Neural cell (in vitro differentiated cells): ENCODE data around the gene SLC22A5. TPM values are rescaled to one million over a fixed set of nuclear protein-coding genes. Genes with fewer than 3 reads are reported as not detected.

ENCODE experiments used
- H2AFZ ChIP-seq: fragments of 200-600, 300-800 bp; sonication (generic), shearing (Covaris generic); 2 replicates; pipeline ENCODE4 v1.6.0; 2014; ENCODE audit warnings: low read depth, mild to moderate bottlenecking, antibody characterized with exemption, low read length, moderate library complexity
- H3F3A ChIP-seq: fragments of 200-600 bp; shearing (Covaris generic); 2 replicates; pipeline ENCODE4 v1.6.1; 2016; ENCODE audit warnings: mild to moderate bottlenecking, moderate library complexity, mixed read lengths, antibody characterized with exemption, low read length; ENCODE audit not compliant: insufficient read depth, poor library complexity, severe bottlenecking
- H3K27ac ChIP-seq: fragments of 200-600, 300-800 bp; sonication (generic), shearing (Covaris generic); 2 replicates; pipeline ENCODE4 v1.5.1; 2014; ENCODE audit warnings: mild to moderate bottlenecking, low read length, moderate library complexity
- H3K27me3 ChIP-seq: fragments of 300-800, 200-600 bp; sonication (generic), shearing (Covaris generic); 2 replicates; pipeline ENCODE4 v1.6.0; 2014; ENCODE audit warnings: mild to moderate bottlenecking, low read depth, low read length, moderate library complexity; ENCODE audit not compliant: insufficient read depth
- H3K36me3 ChIP-seq: fragments of 300-800, 200-600 bp; sonication (generic), shearing (Covaris generic); 2 replicates; pipeline ENCODE4 v1.5.1; 2014; ENCODE audit warnings: mild to moderate bottlenecking, antibody characterized with exemption, low read length, moderate library complexity; ENCODE audit not compliant: insufficient read depth
- H3K4me2 ChIP-seq: fragments of 300-800, 200-600 bp; sonication (generic), shearing (Covaris generic); 2 replicates; pipeline ENCODE4 v1.6.0; 2014; ENCODE audit warnings: mild to moderate bottlenecking, low read length
- H3K4me3 ChIP-seq: fragments of 300-800, 200-600 bp; sonication (generic), shearing (Covaris generic); 2 replicates; pipeline ENCODE4 v1.5.1; 2014; ENCODE audit warnings: mild to moderate bottlenecking, low read length, moderate library complexity
- H3K79me2 ChIP-seq: fragments of 200-600 bp; shearing (Covaris generic); replicated peaks from 2 replicates; pipeline ENCODE4 v1.6.0; 2014; ENCODE audit warnings: mild to moderate bottlenecking, low read length, moderate library complexity; ENCODE audit not compliant: insufficient read depth
- H3K9ac ChIP-seq: fragments of 300-800, 200-600 bp; sonication (generic), shearing (Covaris generic); 2 replicates; pipeline ENCODE4 v1.6.1; 2016; ENCODE audit warnings: mild to moderate bottlenecking, low read length, mixed read lengths
- H3K9me2 ChIP-seq: fragments of 200-600 bp; shearing (Covaris generic); 2 replicates; pipeline ENCODE4 v1.6.1; 2016; ENCODE audit warnings: mild to moderate bottlenecking, low read length, mixed read lengths; ENCODE audit not compliant: insufficient read depth
- H3K9me3 ChIP-seq: fragments of 200-600, 300-800 bp; sonication (generic), shearing (Covaris generic); 2 replicates; pipeline ENCODE4 v1.6.1; 2016; ENCODE audit warnings: mild to moderate bottlenecking, mixed run types, low read length, moderate library complexity, mixed read lengths
- H4K20me1 ChIP-seq: fragments of 200-600 bp; shearing (Covaris generic); 2 replicates; pipeline ENCODE4 v1.6.1; 2016; ENCODE audit warnings: mild to moderate bottlenecking, mixed run types; ENCODE audit not compliant: insufficient read depth
- EP300 ChIP-seq: fragments of 450-650 bp; conservative IDR thresholded peaks from 2 replicates; pipeline ENCODE4 v1.6.1; 2014; ENCODE audit warnings: antibody characterized with exemption, mild to moderate bottlenecking, moderate library complexity; ENCODE audit not compliant: poor library complexity, severe bottlenecking
- EZH2 ChIP-seq: fragments of 200-600, 300-800 bp; shearing (Covaris generic), sonication (generic); IDR thresholded peaks from 2 replicates; pipeline ENCODE4 v1.6.1; 2014; ENCODE audit warnings: antibody characterized with exemption, low read length, borderline replicate concordance, mild to moderate bottlenecking; ENCODE audit not compliant: insufficient read depth, poor library complexity, severe bottlenecking
- MXI1 ChIP-seq: fragments of 450-650 bp; conservative IDR thresholded peaks from 2 replicates; pipeline ENCODE4 v1.6.1; 2014; ENCODE audit warnings: antibody characterized with exemption, mild to moderate bottlenecking; ENCODE audit not compliant: poor library complexity, severe bottlenecking
- POLR2AphosphoS5 ChIP-seq: IDR thresholded peaks from 2 replicates; pipeline ENCODE4 v1.6.1; 2012
- RAD21 ChIP-seq: fragments of 450-650 bp; conservative IDR thresholded peaks from 2 replicates; pipeline ENCODE4 v1.6.1; 2014; ENCODE audit warnings: antibody characterized with exemption, mild to moderate bottlenecking, moderate library complexity
- SMC3 ChIP-seq: fragments of 450-650 bp; conservative IDR thresholded peaks from 2 replicates; pipeline ENCODE4 v1.6.1; 2014; ENCODE audit warnings: antibody characterized with exemption, mild to moderate bottlenecking, moderate library complexity; ENCODE audit not compliant: poor library complexity
- TAF1 ChIP-seq: IDR thresholded peaks from 2 replicates; pipeline ENCODE4 v1.6.1; 2012; ENCODE audit warnings: low read depth
- polyA plus RNA-seq: library from polyadenylated mRNA; depleted of rRNA; stranded (reverse); fragments of >200 nt; gene quantifications from 2 replicates; pipeline ENCODE4 v1.2.3, GENCODE V29; 2014
- TF ChIP-seq, protein P1 (sequence below): IDR thresholded peaks from 2 replicates; pipeline ENCODE4 v1.6.1; 2012; ENCODE audit warnings: borderline replicate concordance
- TF ChIP-seq, protein P2 (sequence below): fragments of 450-650 bp; IDR thresholded peaks from 2 replicates; pipeline ENCODE4 v1.5.1; 2014; ENCODE audit warnings: antibody characterized with exemption, mild to moderate bottlenecking, moderate library complexity; ENCODE audit not compliant: poor library complexity, severe bottlenecking

SLC22A5 gene
- polyA plus RNA-seq, 1 donor from 2014 or later: 5.5 TPM

DNA sequence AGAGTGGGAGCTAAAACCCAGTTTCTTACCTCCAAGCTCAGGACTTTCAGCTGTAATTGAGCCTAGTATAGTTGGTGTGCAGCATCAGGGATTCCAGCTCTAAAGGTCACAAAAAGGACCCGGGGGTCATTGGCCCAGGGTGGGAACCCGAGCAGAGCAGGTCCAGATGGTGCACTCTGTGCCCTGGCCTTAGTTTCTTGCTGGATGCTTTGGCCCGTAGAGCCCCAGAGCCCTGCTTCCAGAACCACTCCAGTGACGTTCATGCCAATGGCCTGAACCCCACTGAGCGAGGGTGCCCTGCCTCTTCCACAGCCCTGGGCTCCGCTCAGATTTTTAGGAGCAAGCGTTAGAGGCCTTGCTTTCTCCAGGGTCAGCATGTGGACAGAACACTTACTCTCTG is 8.2 kb downstream of the SLC22A5 start:
- no peaks in the 10 kb centered on the region for H3K36me3 ChIP-seq
- H3K27me3 ChIP-seq: no peaks in the 10 kb centered on the region
- H3K79me2 ChIP-seq: no peaks in the 10 kb centered on the region
- H2AFZ ChIP-seq: no peak overlapping the region
- TF ChIP-seq, protein P1, sequence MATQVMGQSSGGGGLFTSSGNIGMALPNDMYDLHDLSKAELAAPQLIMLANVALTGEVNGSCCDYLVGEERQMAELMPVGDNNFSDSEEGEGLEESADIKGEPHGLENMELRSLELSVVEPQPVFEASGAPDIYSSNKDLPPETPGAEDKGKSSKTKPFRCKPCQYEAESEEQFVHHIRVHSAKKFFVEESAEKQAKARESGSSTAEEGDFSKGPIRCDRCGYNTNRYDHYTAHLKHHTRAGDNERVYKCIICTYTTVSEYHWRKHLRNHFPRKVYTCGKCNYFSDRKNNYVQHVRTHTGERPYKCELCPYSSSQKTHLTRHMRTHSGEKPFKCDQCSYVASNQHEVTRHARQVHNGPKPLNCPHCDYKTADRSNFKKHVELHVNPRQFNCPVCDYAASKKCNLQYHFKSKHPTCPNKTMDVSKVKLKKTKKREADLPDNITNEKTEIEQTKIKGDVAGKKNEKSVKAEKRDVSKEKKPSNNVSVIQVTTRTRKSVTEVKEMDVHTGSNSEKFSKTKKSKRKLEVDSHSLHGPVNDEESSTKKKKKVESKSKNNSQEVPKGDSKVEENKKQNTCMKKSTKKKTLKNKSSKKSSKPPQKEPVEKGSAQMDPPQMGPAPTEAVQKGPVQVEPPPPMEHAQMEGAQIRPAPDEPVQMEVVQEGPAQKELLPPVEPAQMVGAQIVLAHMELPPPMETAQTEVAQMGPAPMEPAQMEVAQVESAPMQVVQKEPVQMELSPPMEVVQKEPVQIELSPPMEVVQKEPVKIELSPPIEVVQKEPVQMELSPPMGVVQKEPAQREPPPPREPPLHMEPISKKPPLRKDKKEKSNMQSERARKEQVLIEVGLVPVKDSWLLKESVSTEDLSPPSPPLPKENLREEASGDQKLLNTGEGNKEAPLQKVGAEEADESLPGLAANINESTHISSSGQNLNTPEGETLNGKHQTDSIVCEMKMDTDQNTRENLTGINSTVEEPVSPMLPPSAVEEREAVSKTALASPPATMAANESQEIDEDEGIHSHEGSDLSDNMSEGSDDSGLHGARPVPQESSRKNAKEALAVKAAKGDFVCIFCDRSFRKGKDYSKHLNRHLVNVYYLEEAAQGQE: no peak
- no peak for TF ChIP-seq EP300
- TF ChIP-seq, protein P2, sequence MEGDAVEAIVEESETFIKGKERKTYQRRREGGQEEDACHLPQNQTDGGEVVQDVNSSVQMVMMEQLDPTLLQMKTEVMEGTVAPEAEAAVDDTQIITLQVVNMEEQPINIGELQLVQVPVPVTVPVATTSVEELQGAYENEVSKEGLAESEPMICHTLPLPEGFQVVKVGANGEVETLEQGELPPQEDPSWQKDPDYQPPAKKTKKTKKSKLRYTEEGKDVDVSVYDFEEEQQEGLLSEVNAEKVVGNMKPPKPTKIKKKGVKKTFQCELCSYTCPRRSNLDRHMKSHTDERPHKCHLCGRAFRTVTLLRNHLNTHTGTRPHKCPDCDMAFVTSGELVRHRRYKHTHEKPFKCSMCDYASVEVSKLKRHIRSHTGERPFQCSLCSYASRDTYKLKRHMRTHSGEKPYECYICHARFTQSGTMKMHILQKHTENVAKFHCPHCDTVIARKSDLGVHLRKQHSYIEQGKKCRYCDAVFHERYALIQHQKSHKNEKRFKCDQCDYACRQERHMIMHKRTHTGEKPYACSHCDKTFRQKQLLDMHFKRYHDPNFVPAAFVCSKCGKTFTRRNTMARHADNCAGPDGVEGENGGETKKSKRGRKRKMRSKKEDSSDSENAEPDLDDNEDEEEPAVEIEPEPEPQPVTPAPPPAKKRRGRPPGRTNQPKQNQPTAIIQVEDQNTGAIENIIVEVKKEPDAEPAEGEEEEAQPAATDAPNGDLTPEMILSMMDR: no peak
- no peak for TF ChIP-seq POLR2AphosphoS5
- no peak overlapping the region for H3K4me3 ChIP-seq
- no peaks in the 10 kb centered on the region for H3K9me2 ChIP-seq
- H4K20me1 ChIP-seq: no peaks in the 10 kb centered on the region
- H3F3A ChIP-seq: no peaks in the 10 kb centered on the region
- no peak overlapping the region for H3K9ac ChIP-seq
- no peaks in the 10 kb centered on the region for H3K9me3 ChIP-seq
- H3K27ac ChIP-seq: no peak overlapping the region
- no peak overlapping the region for H3K4me2 ChIP-seq

DNA sequence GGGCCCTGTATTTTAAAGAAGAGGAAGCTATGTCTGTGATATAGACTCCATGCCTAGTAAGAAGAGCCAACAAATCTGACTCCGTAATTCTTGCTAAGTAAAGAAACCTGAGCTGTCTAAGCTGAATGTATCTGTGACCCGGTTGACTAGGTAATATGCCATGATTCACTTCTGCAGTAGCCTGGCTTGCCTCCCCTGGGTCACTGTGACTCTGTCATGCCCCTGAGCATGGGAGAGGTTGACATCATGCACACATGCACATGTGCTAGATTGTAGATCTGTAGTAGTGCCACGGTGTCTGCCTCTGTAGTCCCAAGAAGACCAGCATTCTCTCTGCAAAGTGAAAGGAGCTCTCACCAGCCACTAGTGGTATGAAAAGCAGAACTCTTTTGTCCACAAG is 9.1 kb downstream of the SLC22A5 start:
- Histone ChIP-seq H3K9me3 (no peaks in the 10 kb centered on the region), H3K4me3 (no peak overlapping the region), H3K36me3 (no peaks in the 10 kb centered on the region), H3K4me2 (no peak overlapping the region), H3K79me2 (no peaks in the 10 kb centered on the region), H3K27ac (no peak overlapping the region), H3K9me2 (no peaks in the 10 kb centered on the region), H3K27me3 (no peaks in the 10 kb centered on the region), H3K9ac (no peak overlapping the region), H3F3A (no peaks in the 10 kb centered on the region), H2AFZ (no peak overlapping the region), H4K20me1 (no peaks in the 10 kb centered on the region)
- no peak for TF ChIP-seq EP300
- no peak for TF ChIP-seq SMC3
- TF ChIP-seq, protein P2: no peak

DNA sequence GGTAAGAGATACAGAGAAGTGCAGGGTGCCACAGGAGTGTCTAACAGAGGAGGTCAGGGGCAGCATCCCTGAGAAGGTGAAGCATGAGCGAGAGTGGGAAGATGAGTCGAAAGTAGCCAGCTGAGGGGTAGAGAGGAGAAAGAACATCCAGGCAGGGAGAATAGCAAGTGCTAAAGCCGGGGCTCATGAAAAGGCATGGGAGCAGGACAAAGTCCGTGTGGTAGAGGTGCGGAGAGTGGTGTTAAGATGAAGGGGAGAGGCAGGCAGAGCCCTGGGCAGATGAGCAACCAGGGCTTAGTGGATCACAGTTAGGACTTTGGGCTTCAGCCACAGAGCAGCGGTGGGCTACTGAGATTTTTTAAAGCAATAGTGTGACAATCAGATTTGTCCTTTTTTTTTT is 10.5 kb downstream of the SLC22A5 start:
- H2AFZ ChIP-seq: no peak overlapping the region
- no peaks in the 10 kb centered on the region for H3K27me3 ChIP-seq
- H3K79me2 ChIP-seq: no peaks in the 10 kb centered on the region
- no peaks in the 10 kb centered on the region for H3K36me3 ChIP-seq
- no peak for TF ChIP-seq POLR2AphosphoS5
- TF ChIP-seq SMC3: no peak
- no peak for TF ChIP-seq MXI1
- no peak for TF ChIP-seq RAD21
- TF ChIP-seq, protein P1: no peak
- no peak for TF ChIP-seq EZH2
- no peak for TF ChIP-seq EP300
- TF ChIP-seq TAF1: no peak
- TF ChIP-seq, protein P2: no peak
- H3K9ac ChIP-seq: no peak overlapping the region
- H3K4me2 ChIP-seq: no peak overlapping the region
- no peak overlapping the region for H3K27ac ChIP-seq
- H4K20me1 ChIP-seq: no peaks in the 10 kb centered on the region
- no peaks in the 10 kb centered on the region for H3K9me2 ChIP-seq
- no peaks in the 10 kb centered on the region for H3K9me3 ChIP-seq
- H3K4me3 ChIP-seq: no peak overlapping the region
- H3F3A ChIP-seq: no peaks in the 10 kb centered on the region
